ENCODE results near the gene ADD2.

ADD2 gene

DNA sequence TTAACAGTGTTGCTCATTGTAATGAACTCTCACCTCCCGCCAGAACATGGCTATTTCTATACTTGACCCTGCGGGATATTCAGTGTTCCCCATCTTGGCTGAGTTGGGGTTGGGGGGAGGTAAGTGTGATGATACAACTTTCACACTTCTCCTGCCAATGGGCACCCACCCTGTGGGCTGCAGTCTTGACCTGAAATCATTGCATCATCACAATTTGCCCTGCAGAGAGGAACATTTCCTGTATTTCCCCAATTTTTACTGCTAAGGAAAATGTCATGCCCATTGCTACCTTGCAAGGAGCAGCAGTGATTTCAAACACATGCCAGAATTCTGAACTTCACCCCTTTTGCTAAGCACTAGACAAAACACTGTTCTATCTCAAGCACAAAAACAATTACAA, 92.1 kb downstream of the ADD2 start:
- in situ Hi-C loops (cut with HindIII; ENCODE audit: low pct_unique_long_range_greater_than_20kb, low sequenced_read_pairs): no loop called here
- TF ChIP-seq JUND (IDR thresholded peaks at IDR 0.05; ENCODE audit: low read depth): no peak
- DNase-seq (ENCODE audit: low read depth in 1 of 2, low spot score in 1 of 2): no peak

DNA sequence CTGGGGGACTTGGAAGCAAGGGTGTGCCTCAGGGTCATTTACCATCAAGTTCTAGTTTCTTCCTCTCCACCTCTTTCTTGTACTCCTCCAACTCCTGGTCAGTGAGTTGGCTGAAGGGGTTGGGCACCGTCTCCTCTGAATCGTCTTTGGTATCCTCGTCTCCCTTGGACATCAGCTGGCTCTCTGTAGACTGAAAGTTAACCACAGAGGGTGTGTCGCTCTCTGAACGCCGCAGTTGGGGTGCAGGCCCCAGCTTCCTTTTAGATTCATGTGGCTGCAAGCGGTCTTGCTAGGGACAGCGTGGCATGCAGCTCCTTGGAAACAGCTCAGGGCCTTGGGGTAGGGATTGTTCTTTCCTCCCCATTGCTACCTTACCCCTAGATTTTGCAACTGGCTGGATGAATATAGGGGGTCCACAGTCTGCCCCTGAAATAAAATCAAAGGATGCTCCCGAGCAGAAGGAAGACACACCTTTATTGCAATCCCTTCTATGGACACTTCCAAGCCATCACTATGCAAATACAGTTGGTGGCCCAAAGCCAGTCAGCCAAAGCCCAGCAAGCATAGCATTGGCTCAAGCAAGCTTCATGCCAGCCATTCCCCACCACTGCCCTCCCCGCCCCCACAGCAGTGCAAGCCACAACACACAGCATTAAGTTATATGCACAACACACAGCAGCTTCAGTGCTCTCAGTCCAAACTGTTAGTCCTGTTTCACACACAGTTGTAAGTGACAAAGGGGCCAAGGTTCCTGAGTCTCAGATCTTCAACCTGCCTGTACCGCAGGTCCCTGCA, 93.2 kb downstream of the ADD2 start:
- in situ Hi-C loops (cut with HindIII; ENCODE audit: low pct_unique_long_range_greater_than_20kb, low sequenced_read_pairs): no loop called here
- peak in 1 of 2 experiments; percentile 3 for DNase-seq (ENCODE audit: low read depth in 1 of 2, low spot score in 1 of 2)
- no peak for TF ChIP-seq JUND (IDR thresholded peaks at IDR 0.05; ENCODE audit: low read depth)

DNA sequence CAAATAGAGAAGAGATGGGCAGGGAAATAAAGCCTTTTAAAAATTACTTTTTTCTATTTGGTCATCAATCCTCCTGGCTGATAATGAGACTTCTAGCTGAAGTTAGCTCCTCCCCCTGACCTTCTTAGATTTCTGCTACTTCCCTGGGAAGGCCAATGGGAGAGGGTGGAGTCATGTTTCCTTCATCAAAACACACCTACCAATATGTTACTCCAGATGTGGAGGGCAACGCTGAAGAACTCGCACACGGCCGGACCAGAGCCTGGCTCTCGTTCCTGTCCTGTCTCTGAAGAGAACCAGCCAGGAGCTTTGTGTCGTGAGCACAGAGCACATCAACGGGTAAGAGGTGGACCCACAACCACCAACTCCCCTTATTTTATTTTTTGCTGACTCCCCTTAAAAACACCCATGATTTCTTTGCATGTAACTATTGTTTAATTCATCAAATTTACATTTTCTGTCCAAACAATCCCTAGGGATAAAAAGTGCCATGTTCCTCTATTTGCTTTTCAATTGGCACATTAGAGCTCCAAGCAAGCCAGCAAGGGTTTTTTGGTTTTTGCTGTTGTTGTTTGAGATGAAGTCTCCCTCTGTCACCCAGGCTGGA, 94.9 kb downstream of the ADD2 start:
- no peak for TF ChIP-seq JUND (IDR thresholded peaks at IDR 0.05; ENCODE audit: low read depth)
- in situ Hi-C loops (cut with HindIII; ENCODE audit: low pct_unique_long_range_greater_than_20kb, low sequenced_read_pairs): no loop called here
- DNase-seq (ENCODE audit: low read depth in 1 of 2, low spot score in 1 of 2): no peak

DNA sequence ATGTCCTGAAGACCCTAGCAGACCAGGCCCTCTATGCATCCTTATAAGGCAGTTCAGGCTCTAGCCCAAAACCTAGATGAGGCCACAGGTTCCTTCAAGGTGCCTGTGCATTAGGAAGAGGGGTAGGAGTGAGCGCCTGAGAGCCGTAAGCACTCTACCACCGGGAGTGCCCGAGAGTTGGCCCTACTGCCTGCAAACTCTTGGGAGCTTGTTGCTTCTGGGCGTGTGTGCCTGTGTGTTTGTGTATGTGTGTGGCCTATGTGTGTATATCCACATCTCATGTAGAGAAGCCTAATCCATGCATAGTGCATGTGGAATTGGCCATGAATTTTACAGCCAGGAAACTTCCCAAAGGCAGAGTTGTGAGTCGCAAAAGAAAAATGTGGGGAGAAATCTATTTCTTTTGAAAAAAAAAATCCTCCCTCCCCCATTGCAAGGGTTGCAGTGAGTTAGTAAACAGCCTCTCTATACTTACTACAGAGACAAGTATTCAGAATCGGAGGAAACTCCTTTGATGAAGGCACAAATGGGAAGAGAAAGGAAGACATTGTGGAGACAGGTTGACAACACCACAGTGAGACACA, 96.8 kb downstream of the ADD2 start:
- in situ Hi-C loops (cut with HindIII; ENCODE audit: low pct_unique_long_range_greater_than_20kb, low sequenced_read_pairs): no loop called here
- no peak for DNase-seq (ENCODE audit: low read depth in 1 of 2, low spot score in 1 of 2)
- TF ChIP-seq JUND (IDR thresholded peaks at IDR 0.05; ENCODE audit: low read depth): no peak

DNA sequence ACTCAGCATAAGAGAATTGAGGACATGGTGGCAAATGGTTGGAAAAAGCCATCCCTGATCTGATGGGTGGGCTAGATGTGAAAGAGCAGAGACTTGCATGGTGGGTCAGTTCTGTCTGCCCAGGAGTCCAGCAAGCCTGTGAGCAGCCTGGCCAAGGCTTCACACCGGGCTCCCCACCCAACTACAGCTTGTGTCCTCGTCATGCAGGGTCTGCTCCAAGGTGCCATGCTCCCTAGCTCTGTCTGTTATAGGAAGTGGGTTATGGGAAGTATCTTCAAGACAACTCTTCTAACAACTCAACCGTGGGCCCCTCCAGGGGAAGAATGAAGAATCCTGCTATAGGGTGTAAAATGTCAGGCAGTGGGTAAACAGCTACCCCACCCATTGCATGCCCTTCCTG, 97.4 kb downstream of the ADD2 start:
- in situ Hi-C loops (cut with HindIII; ENCODE audit: low pct_unique_long_range_greater_than_20kb, low sequenced_read_pairs): no loop called here
- no peak for TF ChIP-seq JUND (IDR thresholded peaks at IDR 0.05; ENCODE audit: low read depth)
- DNase-seq (ENCODE audit: low read depth in 1 of 2, low spot score in 1 of 2): no peak

DNA sequence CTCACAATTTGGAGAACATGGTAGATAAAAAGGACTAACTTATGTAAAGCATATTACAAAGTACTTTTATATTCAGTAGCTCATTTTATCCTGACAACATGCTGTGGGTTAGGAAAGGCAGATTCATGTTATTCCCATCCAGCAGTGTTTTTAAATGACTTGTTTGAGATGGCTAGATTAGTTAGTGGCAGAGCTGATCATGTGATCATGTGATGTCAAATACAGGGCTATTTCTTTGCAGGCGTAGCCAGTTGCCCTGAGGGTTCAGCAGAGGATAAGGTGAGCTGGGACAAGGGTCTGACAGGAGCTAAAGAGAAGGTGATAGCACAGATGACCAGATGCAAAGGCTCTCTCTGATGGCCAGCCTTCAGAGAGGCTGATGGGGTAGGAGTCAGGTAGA, 97.8 kb downstream of the ADD2 start:
- in situ Hi-C loops (cut with HindIII; ENCODE audit: low pct_unique_long_range_greater_than_20kb, low sequenced_read_pairs): no loop called here
- no peak for TF ChIP-seq JUND (IDR thresholded peaks at IDR 0.05; ENCODE audit: low read depth)
- DNase-seq (ENCODE audit: low read depth in 1 of 2, low spot score in 1 of 2): no peak

DNA sequence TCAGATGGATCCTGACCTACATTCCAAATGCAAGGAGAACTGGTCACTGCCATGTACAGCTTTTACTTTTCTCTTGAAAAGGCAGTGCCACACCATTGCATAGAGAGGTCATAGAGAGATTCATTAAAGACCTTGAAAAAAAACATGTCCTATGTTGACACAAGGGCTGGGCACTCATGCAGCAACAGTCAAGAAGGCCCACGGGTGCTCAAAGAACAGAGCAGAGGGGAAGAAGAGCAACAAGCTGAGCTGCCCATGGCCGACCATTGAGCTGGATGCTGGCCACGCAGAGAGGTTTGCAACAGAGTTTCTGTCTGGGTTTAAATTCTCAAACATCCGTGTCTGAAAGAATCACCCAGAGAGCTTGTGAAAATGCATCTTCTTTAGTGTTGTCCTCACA, 99.1 kb downstream of the ADD2 start:
- DNase-seq (ENCODE audit: low read depth in 1 of 2, low spot score in 1 of 2): no peak
- in situ Hi-C loops (cut with HindIII; ENCODE audit: low pct_unique_long_range_greater_than_20kb, low sequenced_read_pairs): no loop called here
- TF ChIP-seq JUND (IDR thresholded peaks at IDR 0.05; ENCODE audit: low read depth): no peak

DNA sequence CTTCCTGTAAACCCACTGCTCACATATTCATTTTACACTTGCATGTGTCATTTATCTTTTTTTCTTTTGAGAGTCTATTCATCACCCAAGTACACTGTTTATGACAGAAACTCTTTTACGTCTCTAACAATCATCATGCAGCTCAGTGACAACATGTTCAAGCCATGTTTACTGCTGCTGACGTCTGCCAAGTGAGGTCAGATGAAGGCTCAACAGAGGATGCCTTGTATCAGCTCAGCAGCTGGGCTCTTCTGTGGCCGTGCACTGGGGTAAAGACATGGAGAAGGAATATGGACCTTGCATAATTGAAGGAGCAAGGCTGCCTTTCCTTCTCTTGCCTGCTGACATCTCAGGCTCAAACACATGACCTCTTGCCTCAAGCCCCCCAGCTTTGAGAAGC, 99.6 kb downstream of the ADD2 start:
- DNase-seq (ENCODE audit: low read depth in 1 of 2, low spot score in 1 of 2): no peak
- in situ Hi-C loops (cut with HindIII; ENCODE audit: low pct_unique_long_range_greater_than_20kb, low sequenced_read_pairs): no loop called here
- TF ChIP-seq JUND (IDR thresholded peaks at IDR 0.05; ENCODE audit: low read depth): no peak

DNA sequence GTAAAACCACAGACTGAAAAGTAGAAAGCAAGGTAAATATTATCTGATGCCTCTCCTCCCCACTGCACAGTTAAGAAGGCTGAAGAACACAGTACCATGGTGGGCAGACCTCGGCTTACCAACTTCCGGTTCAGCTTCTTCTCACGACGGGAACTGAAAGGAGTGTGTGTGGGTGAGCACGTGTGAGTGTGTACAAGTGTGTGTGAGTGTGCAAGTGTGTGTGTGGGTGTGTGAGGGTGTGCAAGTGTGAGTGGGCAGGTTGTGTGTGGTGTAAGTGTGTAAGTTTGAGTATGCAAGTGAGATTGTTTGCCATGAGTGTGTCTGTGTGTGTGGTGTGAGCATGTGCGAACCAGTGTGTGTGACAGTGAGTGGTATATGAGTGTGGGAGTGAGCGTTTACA, 103.5 kb downstream of the ADD2 start:
- in situ Hi-C loops (cut with HindIII; ENCODE audit: low pct_unique_long_range_greater_than_20kb, low sequenced_read_pairs): no loop called here
- TF ChIP-seq JUND (IDR thresholded peaks at IDR 0.05; ENCODE audit: low read depth): no peak

DNA sequence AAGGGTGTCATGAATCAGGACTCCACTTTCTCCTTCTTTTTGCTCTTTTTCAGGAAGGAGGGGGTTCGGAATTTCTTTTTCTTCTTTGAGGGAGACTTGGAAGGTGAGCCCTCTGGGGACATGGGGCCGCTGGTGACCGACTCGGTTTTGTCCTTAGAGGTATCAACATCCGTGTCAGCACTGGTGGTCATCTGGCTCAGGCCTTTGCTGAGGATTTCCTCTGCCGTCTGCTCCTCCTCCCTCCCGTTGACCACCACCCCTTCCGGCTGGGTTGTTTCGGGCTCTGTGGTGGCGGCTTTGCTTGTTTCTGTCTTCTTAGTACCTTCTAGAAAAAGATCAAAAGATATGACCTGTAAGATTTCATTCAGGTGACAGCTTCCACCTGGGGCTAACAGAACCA, 104.6 kb downstream of the ADD2 start:
- DNase-seq (ENCODE audit: low read depth in 1 of 2, low spot score in 1 of 2): no peak
- TF ChIP-seq JUND (IDR thresholded peaks at IDR 0.05; ENCODE audit: low read depth): no peak
- in situ Hi-C loops (cut with HindIII; ENCODE audit: low pct_unique_long_range_greater_than_20kb, low sequenced_read_pairs): no loop called here

More for the DNA sequence above, 103.5 kb downstream of the ADD2 start:
- DNase-seq (ENCODE audit: low read depth in 1 of 2, low spot score in 1 of 2): no peak

DNA sequence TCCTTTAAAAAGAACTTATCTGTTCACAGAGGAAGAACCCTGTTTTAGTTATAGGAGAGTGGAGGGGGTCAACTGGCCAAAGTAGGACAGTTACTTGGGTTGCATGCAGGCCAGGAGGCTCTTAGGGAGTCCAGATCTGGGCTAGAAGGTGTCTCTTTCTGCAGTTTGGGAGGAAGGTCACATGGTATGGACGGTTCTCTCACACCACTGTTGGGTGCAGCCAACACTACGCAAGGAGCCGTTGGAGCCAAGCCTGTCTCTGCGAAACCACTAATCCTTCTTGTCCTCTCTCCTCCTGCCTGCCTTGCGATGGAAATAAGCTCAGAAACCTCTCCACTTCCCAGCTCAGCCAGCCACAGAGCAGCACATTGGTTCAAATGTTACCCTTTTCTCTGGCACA, 108.4 kb downstream of the ADD2 start:
- TF ChIP-seq JUND (IDR thresholded peaks at IDR 0.05; ENCODE audit: low read depth): no peak
- in situ Hi-C loops (cut with HindIII; ENCODE audit: low pct_unique_long_range_greater_than_20kb, low sequenced_read_pairs): no loop called here
- no peak for DNase-seq (ENCODE audit: low read depth in 1 of 2, low spot score in 1 of 2)

DNA sequence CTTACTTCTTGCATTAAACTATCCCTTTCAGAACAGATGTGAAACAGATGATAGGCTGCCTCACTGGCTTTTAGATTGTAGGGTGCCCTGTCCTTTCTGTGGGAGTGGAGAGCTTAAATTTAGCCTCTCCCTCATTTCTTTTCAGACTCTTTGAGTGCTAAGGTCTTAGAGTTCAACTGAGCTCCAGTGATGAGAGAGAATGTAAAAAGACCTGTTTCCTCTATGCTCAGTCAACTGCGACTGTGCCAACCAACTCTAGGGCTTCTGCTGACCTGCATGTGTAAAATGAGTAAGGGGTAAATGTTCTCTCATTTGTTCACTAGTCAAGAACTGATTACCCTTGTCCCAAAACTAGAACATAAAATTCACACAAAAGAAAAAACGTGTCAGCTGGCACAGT, 109.5 kb downstream of the ADD2 start:
- TF ChIP-seq JUND (IDR thresholded peaks at IDR 0.05; ENCODE audit: low read depth): no peak
- no peak for DNase-seq (ENCODE audit: low read depth in 1 of 2, low spot score in 1 of 2)
- in situ Hi-C loops (cut with HindIII; ENCODE audit: low pct_unique_long_range_greater_than_20kb, low sequenced_read_pairs): no loop called here

DNA sequence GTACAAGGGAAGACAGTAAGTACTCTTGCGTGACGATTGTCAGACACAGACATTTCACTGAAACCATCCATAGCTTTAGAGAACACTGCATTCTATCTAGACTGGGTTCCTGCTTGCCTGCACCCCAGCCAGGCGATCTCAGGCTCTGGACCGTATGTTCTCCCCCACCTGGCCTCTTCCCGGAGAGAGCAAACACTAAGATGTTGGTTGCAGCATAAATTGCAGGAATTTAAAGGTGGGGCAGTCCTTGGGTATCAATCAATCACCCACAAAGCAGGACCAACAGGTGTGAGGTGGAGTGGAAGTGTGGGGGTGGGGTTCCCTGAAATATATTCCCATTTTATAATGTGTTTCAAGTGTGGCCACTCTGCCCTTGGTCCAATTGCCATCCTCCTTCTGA, 110.8 kb downstream of the ADD2 start:
- no peak for DNase-seq (ENCODE audit: low read depth in 1 of 2, low spot score in 1 of 2)
- in situ Hi-C loops (cut with HindIII; ENCODE audit: low pct_unique_long_range_greater_than_20kb, low sequenced_read_pairs): no loop called here
- no peak for TF ChIP-seq JUND (IDR thresholded peaks at IDR 0.05; ENCODE audit: low read depth)

Measured in T47D (cell line).